GM12873 (cell line): ENCODE results near the gene TCEA2.

Experiments
- TF ChIP-seq, protein P1 (sequence below): IDR thresholded peaks from 2 replicates; pipeline ENCODE4 v1.5.1; 2012; ENCODE audit warnings: low read depth, mild to moderate bottlenecking, moderate library complexity, low read length, control low read depth; ENCODE audit not compliant: insufficient read depth; ENCODE audit errors: missing control alignments

The TCEA2 gene

DNA sequence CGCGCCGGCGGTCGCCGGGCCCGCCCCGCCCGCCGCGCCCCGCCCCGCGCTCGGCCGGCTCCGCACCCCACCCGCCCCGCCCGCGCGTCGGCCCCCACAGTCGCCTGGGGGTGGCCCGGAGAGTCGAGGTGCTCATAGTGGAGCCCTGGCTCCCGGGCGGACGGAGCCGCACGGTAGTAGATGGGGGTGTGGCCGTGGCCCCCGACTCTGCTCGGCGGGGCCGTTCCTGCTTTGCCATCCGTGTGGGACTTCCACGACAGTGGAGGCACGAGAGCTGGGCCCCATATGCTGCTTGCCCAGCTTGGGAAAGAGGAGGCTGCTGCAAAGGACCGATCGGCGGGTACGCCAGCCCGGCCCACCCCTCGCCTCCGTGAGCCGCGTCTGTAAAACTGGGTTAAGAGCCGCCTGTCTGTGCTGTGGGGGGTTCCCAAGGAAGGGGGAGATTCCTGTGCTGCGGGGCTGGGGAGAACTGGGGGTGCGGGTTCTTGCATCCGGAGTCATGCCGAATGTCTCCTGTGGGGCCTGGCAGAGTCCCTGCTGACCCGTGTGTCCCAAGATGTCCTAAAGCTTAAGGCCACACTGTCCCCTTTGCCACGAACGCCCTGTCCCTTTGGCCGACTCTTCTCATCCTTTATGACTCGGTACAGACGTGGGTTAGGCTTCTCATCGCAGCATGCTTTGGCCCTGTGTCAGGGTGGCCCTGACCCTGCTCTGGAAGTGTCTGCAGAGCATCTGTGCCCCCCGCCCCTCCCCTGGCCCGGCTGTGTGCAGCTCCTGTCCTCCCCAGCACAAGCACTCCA, 17.2 kb downstream of the TCEA2 start, which contains the start of gene OPRL1:
Gene OPRL1, plus strand, starts transcription at position 70 of the 800 bp plus-strand sequence. CDS start 12,639 bp downstream, outside the sequence.
- TF ChIP-seq, protein P1, sequence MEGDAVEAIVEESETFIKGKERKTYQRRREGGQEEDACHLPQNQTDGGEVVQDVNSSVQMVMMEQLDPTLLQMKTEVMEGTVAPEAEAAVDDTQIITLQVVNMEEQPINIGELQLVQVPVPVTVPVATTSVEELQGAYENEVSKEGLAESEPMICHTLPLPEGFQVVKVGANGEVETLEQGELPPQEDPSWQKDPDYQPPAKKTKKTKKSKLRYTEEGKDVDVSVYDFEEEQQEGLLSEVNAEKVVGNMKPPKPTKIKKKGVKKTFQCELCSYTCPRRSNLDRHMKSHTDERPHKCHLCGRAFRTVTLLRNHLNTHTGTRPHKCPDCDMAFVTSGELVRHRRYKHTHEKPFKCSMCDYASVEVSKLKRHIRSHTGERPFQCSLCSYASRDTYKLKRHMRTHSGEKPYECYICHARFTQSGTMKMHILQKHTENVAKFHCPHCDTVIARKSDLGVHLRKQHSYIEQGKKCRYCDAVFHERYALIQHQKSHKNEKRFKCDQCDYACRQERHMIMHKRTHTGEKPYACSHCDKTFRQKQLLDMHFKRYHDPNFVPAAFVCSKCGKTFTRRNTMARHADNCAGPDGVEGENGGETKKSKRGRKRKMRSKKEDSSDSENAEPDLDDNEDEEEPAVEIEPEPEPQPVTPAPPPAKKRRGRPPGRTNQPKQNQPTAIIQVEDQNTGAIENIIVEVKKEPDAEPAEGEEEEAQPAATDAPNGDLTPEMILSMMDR: no peak

DNA sequence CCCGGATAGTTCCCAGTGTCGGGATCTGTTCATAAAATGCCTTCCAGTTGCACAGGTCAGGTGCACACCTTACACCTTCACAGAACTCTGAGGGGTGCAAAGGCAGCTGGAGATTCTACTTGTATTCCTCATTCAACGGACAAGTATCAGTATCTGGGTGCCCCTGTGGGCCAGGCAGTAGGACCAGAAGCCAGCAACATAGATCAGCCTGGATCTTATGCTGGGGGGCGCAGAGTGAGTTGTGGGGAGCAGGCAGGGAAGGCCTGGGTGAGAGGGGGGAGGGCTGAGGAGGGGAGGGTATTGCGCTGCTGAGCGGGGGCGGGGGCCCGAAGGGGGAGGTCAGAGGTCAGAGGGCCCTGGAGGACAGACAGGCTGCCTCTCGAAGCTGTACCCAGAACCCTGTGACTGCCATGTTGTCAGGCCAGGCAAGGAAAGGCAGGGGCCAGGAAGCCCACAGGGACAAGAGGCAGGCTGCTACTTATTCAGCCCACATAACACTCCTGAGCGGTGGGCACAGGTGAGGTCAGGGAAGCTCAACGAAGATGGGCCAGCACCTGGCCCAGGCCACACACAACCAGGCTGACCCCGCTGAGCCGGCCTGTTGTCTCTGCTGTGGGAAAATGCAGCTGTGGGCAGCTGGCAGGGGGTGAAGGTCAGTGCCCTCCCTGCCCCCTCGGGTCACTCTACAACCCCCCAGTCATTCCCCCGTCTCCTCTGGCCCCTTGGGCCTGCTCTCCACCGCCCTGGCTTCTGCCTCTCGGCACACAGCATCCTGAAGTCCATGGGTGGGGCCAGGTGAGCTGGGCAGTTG, 18.0 kb downstream of the TCEA2 start:
- TF ChIP-seq, protein P1: no peak

- TF ChIP-seq, protein P1: no peak
These were observed 18.6 kb downstream of the TCEA2 start for GRCh38 chr20:64081624-64081964.

DNA sequence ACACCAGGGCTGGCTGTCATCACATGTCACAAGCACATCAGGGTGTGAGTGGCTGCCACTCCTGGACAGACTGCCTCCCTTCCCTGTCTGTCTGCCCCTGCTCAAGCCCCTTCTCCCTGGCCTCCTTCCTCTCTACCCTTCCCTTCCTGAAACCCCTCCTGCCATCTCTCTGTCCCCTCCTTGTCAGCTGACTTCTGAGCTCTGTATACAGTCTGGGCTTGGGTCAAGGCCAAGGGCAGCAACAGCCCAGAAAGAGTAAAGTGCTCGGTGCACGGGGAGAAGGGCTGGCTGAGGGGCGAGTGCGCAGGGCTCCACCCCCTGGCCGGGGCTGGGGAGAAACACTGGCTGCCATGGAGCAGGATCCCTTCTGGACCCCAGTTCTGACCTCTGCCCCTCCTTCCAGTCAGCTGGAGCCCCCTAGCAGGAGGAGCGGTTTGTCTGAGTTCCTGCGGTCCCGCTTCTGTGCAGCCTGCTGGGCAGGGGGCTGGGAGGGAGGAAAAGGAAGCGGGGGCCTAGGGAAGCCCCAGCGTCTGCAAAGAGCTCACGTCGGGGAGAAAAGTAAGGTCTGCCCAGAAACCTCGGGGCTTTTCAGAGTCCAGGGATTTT, 19.2 kb downstream of the TCEA2 start:
- TF ChIP-seq, protein P1: no peak

GRCh38 chr20:64082820-64083377, 19.9 kb downstream of the TCEA2 start:
- TF ChIP-seq, protein P1: peak; percentile 15

- TF ChIP-seq, protein P1: peak; percentile 58
These were observed 20.4 kb downstream of the TCEA2 start for GRCh38 chr20:64083378-64083803.
